Neural progenitor cell (in vitro differentiated cells): Measurements from ENCODE around the gene PNLIPRP1.

Experiments used
- EZH2phosphoT487 ChIP-seq: fragments of 200-600 bp; sonication (generic); IDR thresholded peaks from 2 replicates; pipeline ENCODE4 v1.6.1; 2017; ENCODE audit warnings: antibody characterized with exemption
- TF ChIP-seq, protein P1 (sequence below): fragments of 200-600 bp; sonication (generic); IDR thresholded peaks from 2 replicates; pipeline ENCODE4 v1.5.1; 2017; ENCODE audit warnings: antibody characterized with exemption, mild to moderate bottlenecking

- TF ChIP-seq, protein P1, sequence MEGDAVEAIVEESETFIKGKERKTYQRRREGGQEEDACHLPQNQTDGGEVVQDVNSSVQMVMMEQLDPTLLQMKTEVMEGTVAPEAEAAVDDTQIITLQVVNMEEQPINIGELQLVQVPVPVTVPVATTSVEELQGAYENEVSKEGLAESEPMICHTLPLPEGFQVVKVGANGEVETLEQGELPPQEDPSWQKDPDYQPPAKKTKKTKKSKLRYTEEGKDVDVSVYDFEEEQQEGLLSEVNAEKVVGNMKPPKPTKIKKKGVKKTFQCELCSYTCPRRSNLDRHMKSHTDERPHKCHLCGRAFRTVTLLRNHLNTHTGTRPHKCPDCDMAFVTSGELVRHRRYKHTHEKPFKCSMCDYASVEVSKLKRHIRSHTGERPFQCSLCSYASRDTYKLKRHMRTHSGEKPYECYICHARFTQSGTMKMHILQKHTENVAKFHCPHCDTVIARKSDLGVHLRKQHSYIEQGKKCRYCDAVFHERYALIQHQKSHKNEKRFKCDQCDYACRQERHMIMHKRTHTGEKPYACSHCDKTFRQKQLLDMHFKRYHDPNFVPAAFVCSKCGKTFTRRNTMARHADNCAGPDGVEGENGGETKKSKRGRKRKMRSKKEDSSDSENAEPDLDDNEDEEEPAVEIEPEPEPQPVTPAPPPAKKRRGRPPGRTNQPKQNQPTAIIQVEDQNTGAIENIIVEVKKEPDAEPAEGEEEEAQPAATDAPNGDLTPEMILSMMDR, result no peak
- no peak for TF ChIP-seq EZH2phosphoT487
Observed at GRCh38 chr10:116621934-116622655, 31.3 kb downstream of the PNLIPRP1 start.
